Skin epidermis (tissue), 12 donors: Measurements from ENCODE around the gene SLC25A40.

Source experiments
- H3K27ac ChIP-seq, 21 experiments: fragments of 200-600 bp; sonication (generic) in 11 of 21; one replicate each; pipeline ENCODE4 v1.5.0; 2020; ENCODE audit warnings: mild to moderate bottlenecking in 3 of 21, inconsistent platforms in 2 of 21, moderate library complexity in 2 of 21
- H3K4me3 ChIP-seq, 7 experiments: fragments of 200-600 bp; sonication (generic) in 2 of 7; one replicate each; pipeline ENCODE4 v1.5.0; 2020; ENCODE audit warnings: inconsistent platforms in 2 of 7, mild to moderate bottlenecking in 2 of 7, moderate library complexity in 1 of 7

Gene SLC25A40

GRCh38 chr7:87797798-87798403 lies 78.3 kb downstream of the SLC25A40 start:
- Histone ChIP-seq H3K27ac (no peak overlapping the region), H3K4me3 (no peak overlapping the region)

DNA sequence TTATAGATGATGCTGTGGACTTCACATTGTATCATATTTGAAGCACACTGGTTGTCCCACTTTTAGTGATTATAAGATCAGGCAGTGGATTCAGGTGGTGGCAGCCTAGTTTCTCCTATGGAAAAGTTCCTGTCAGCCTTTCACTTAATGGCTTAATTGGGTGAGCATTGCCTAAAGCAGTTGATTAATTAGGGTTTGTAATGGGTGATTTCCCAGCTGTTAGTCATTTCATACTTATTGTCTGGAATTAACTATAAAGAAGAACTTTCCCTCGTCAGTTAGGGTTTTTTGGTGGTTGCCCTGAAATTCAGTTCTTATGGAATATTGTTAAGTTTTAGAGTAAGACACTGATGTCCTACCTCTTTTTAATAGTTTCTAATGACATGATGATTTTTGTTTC lies 78.8 kb downstream of the SLC25A40 start:
- Histone ChIP-seq H3K27ac (no peak overlapping the region), H3K4me3 (no peak overlapping the region)

GRCh38 chr7:87785368-87785995 lies 90.7 kb downstream of the SLC25A40 start:
- Histone ChIP-seq H3K4me3 (no peak overlapping the region), H3K27ac (no peak overlapping the region)

DNA sequence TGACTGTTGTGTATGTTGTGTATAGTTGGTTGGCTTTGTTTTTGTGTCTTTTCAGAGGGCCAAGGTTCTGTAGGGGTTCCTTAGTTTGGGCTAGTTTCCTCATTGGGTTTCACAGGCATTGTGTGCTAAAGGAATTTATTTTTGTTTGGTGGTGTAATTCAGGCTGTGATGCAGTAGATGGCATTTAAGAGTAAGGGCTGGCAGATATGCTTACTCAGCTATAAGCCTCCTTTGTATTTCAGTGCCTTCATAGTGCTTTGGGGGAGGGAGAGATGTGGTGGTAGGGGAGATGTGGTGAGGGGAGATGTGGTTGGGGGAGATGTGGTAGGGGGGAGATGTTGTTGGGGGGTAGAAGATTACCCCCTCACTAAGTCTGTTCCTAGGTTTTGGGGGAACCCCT lies 91.7 kb downstream of the SLC25A40 start:
- Histone ChIP-seq H3K27ac (no peak overlapping the region), H3K4me3 (no peak overlapping the region)
